Smooth muscle cell of the umbilical artery (primary cell): ENCODE results near the gene TMED6. TPM values are rescaled to one million over a fixed set of nuclear protein-coding genes. Genes with fewer than 3 reads are reported as not detected.

ENCODE experiments used
- total RNA-seq: library from RNA; depleted of rRNA; stranded (reverse); fragments of >200 nt; gene quantifications from 2 replicates; pipeline ENCODE4 v1.2.3, GENCODE V29; 2014

TMED6 gene
- total RNA-seq = 0.30 TPM in 1 of 2 replicates, not detected in the other

GRCh38 chr16:69351309-69352027, at the start of gene TMED6:
TSS of gene TMED6 (minus strand) at chr16:69351786. CDS start at chr16:69351753, 33 bp downstream.

GRCh38 chr16:69339289-69340094, 12.1 kb downstream of the TMED6 start, which contains the start of the genes COG8 and NIP7:
TSS of gene COG8 (minus strand) at chr16:69339564. CDS start at chr16:69339552, 12 bp downstream.
TSS of gene NIP7 (plus strand) at chr16:69339772. CDS start at chr16:69339830, 58 bp downstream.

GRCh38 chr16:69330286-69331109, 21.1 kb downstream of the TMED6 start, which contains the start of gene PDF:
TSS of gene PDF (minus strand) at chr16:69330588. CDS start at chr16:69330570, 18 bp downstream.

GRCh38 chr16:69310653-69311532, 40.7 kb downstream of the TMED6 start, which contains the start of gene VPS4A:
TSS of gene VPS4A (plus strand) at chr16:69311350. CDS start at chr16:69311512, 162 bp downstream.

Other genes with a start within 250 kb of the TMED6 start
- gene HAS3, start 246.1 kb downstream of the TMED6 start, total RNA-seq = 3.9 and 10.1 TPM in 2 replicates
- gene CHTF8, start 219.2 kb downstream of the TMED6 start, total RNA-seq = 36.8 and 67.8 TPM in 2 replicates
- gene UTP4, start 219.1 kb downstream of the TMED6 start, total RNA-seq = 19.3 and 30.8 TPM in 2 replicates
- 29.7 and 81.5 TPM in 2 replicates for gene SNTB2, start 164.6 kb downstream of the TMED6 start, total RNA-seq
- 22.0 and 28.1 TPM in 2 replicates for gene VPS4A, start 40.4 kb downstream of the TMED6 start, total RNA-seq
- 14.4 and 14.8 TPM in 2 replicates for gene PDF, start 21.2 kb downstream of the TMED6 start, total RNA-seq
- 36.2 and 38.3 TPM in 2 replicates for gene COG8, start 12.2 kb downstream of the TMED6 start, total RNA-seq
- gene NIP7, start 12.0 kb downstream of the TMED6 start, total RNA-seq = 18.7 and 26.0 TPM in 2 replicates
- 7.1 and 14.7 TPM in 2 replicates for gene TERF2, start 34.2 kb upstream of the TMED6 start, total RNA-seq
- 61.8 and 100 TPM in 2 replicates for gene CYB5B, start 72.8 kb upstream of the TMED6 start, total RNA-seq
- 27.6 and 45.7 TPM in 2 replicates for gene NFAT5, start 214.2 kb upstream of the TMED6 start, total RNA-seq